ENCODE results near the gene CKAP4.

The CKAP4 gene

DNA sequence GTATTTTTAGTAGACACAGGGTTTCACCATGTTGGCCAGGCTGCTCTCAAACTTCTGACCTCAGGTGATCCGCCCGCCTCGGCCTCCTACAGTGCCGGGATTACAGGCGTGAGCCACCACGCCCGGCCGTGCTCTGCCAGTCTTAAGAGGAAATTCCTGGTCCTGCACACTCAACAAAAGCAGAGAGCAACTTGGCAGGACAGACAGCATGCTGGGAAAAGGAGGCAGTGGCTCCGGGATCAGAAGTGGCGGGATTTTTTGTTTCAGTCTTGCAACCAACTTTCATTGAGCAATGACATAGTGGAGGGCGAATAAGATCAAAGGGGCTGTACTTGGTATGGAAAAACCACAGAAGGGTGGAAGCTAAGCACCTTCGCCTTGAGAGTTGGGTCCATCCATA lies 2.1 kb downstream of the CKAP4 start:
- H3K27ac ChIP-seq = peak overlapping the region; percentile 100
- peak; percentile 68 to 86 for DNase-seq
- intact Hi-C loops (cut with DNase I; ENCODE audit: low total_unique reads) = loop anchor here (2.0 kb wide), 1 partner anchor 57 kb away; the partner anchor contains the start of gene TCP11L2

DNA sequence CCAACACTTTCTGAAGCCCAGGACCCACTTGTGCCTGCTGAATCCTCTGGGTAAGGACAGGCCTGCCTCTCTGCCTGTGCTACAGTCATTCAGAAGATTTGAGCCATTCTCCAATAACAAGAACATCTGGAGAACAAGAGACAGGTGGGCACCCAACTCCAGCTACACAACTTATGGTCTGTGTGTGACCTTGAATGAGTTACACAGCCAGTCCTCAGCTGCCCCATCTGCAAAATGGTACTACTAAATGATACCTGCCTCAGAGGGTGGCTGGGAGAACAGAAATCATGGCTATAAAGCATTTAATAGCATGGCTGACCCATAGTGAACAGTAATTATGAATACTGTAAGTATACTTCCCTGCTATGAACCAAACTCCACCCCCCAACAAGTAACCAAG lies 4.2 kb downstream of the CKAP4 start:
- intact Hi-C loops (cut with DNase I; ENCODE audit: low total_unique reads) = no loop called here
- H3K27ac ChIP-seq = no peak overlapping the region

More for the DNA sequence above, 2.1 kb downstream of the CKAP4 start:
- TF ChIP-seq, protein P1, sequence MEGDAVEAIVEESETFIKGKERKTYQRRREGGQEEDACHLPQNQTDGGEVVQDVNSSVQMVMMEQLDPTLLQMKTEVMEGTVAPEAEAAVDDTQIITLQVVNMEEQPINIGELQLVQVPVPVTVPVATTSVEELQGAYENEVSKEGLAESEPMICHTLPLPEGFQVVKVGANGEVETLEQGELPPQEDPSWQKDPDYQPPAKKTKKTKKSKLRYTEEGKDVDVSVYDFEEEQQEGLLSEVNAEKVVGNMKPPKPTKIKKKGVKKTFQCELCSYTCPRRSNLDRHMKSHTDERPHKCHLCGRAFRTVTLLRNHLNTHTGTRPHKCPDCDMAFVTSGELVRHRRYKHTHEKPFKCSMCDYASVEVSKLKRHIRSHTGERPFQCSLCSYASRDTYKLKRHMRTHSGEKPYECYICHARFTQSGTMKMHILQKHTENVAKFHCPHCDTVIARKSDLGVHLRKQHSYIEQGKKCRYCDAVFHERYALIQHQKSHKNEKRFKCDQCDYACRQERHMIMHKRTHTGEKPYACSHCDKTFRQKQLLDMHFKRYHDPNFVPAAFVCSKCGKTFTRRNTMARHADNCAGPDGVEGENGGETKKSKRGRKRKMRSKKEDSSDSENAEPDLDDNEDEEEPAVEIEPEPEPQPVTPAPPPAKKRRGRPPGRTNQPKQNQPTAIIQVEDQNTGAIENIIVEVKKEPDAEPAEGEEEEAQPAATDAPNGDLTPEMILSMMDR (IDR thresholded peaks at IDR 0.05) = no peak
- Histone ChIP-seq H3K4me3 (peak overlapping the region; percentile 94 to 96), H3K4me1 (peaks cover 0 to 42% (median 28%) of the 10 kb centered on the region in 4 donors), H3K27me3 (no peaks in the 10 kb centered on the region), H3K9me3 (no peaks in the 10 kb centered on the region), H3K36me3 (peaks cover 0 to 7% (median 0%) of the 10 kb centered on the region in 3 donors)

DNA sequence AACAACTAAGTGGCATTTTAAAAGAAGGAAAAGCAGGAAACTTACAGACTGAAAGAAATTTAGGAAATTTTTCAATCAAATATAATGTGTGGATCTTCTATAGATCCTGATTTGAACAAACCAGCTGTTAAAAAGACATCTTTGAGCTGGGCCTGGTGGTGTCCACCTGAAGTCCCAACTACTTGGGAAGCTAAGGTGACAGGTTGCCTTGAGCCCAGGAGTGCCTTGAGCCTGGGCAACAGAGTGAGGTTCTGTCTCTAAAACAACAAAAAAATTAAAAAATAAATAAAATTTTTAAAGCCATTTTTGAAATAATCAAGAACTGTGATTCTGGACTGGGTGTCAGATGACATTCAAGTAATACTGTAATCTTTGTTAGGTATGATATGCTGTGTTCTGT lies 7.0 kb downstream of the CKAP4 start:
- H3K4me3 ChIP-seq = no peak overlapping the region
- TF ChIP-seq, protein P1 (IDR thresholded peaks at IDR 0.05) = no peak
- H3K27ac ChIP-seq = no peak overlapping the region
- H3K9me3 ChIP-seq = no peaks in the 10 kb centered on the region
- DNase-seq = no peak
- peaks cover 22 to 37% (median 23%) of the 10 kb centered on the region in 3 donors for H3K36me3 ChIP-seq
- intact Hi-C loops (cut with DNase I; ENCODE audit: low total_unique reads) = no loop called here
- H3K27me3 ChIP-seq = no peaks in the 10 kb centered on the region
- H3K4me1 ChIP-seq = peaks cover 0 to 26% (median 23%) of the 10 kb centered on the region in 4 donors

More for the DNA sequence above, 4.2 kb downstream of the CKAP4 start:
- no peaks in the 10 kb centered on the region for H3K9me3 ChIP-seq
- H3K27me3 ChIP-seq = no peaks in the 10 kb centered on the region
- no peak for DNase-seq
- peaks cover 0 to 38% (median 28%) of the 10 kb centered on the region in 4 donors for H3K4me1 ChIP-seq
- peaks cover 15 to 29% (median 15%) of the 10 kb centered on the region in 3 donors for H3K36me3 ChIP-seq
- TF ChIP-seq, protein P1 (IDR thresholded peaks at IDR 0.05) = no peak
- H3K4me3 ChIP-seq = no peak overlapping the region

DNA sequence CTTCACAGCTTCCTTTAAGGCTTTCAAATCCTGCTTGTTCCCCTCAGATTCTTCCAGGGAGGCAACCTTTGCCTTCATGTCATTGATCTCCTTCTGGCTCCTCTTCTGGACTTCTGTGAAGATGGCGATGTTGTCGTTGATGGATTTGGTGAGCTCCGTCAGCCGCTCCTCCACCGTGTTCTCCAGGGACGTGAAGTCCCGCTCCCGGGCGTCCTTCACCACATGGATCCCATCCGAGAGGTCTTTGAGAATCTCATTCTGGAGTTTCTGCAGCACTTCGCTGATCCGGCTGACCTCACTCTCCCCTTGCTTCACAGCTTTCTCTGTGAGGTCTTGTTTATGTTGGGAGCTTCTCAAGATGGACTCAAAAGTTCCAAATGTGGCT lies 7.9 kb downstream of the CKAP4 start:
- TF ChIP-seq, protein P1 (IDR thresholded peaks at IDR 0.05) = no peak
- DNase-seq = no peak
- Histone ChIP-seq H3K4me3 (no peak overlapping the region), H3K36me3 (peaks cover 22 to 37% (median 23%) of the 10 kb centered on the region in 3 donors), H3K4me1 (peaks cover 0 to 18% (median 16%) of the 10 kb centered on the region in 4 donors), H3K27me3 (no peaks in the 10 kb centered on the region), H3K9me3 (no peaks in the 10 kb centered on the region), H3K27ac (no peak overlapping the region)
- intact Hi-C loops (cut with DNase I; ENCODE audit: low total_unique reads) = no loop called here

DNA sequence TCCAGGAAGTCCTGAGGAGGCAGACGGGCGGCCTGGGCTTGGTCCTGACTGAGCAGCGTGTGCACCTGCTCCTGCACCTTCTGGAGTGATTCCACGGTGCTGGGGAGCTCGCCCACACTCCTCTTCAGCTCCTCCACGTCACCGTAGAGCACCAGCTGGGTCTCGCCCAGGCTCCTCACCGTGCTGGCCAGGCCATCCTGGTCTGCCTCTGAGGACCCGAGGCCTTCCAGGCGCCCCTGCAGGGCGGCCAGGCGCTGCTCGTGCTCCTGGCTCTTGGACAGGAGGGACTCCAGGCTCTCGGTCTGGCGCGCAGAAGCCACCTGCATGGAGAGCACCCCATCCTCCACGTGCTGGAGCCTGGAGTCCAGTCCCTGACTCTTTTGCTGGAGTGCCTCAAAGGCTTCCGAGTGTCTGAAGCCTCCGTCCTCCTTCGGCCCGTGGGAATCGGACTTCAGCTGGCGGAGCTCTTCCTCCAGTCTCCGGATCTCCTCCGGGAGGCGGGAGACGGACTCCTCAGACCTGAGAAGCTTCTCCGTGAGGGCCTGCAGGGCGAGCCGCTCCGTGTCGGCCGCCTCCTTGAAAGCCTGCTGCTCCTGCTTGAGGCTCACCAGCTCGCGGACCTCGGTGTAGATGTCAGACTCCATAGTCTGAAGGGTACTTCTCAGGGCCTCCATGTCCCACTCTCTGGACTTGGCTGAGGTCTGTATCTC lies 8.4 kb downstream of the CKAP4 start:
- intact Hi-C loops (cut with DNase I; ENCODE audit: low total_unique reads) = no loop called here
- no peak for DNase-seq
- Histone ChIP-seq H3K4me3 (no peak overlapping the region), H3K27ac (no peak overlapping the region), H3K36me3 (peaks cover 22 to 37% (median 23%) of the 10 kb centered on the region in 3 donors), H3K27me3 (no peaks in the 10 kb centered on the region), H3K9me3 (no peaks in the 10 kb centered on the region), H3K4me1 (peaks cover 0 to 12% (median 11%) of the 10 kb centered on the region in 4 donors)
- TF ChIP-seq, protein P1 (IDR thresholded peaks at IDR 0.05) = no peak

Measured in tibial artery (tissue), 4 donors.